ENCODE measurements around the gene TENM4.

GRCh38 chr11:79220171-79220570 lies 220.7 kb downstream of the TENM4 start:
- TF ChIP-seq CTCF (IDR thresholded peaks at IDR 0.05) (no peak), SIN3A (IDR thresholded peaks at IDR 0.05; ENCODE audit: borderline replicate concordance, insufficient read depth, low read depth, low read length) (no peak), REST (IDR thresholded peaks at IDR 0.05; ENCODE audit: insufficient read depth in 1 of 2, low read depth in 2 of 2, low read length in 1 of 2) (no peak), POLR2AphosphoS5 (IDR thresholded peaks at IDR 0.05; ENCODE audit: low read depth, low read length) (no peak)
